ENCODE data around the gene RIN1. TPM values are rescaled to one million over a fixed set of nuclear protein-coding genes. Genes with fewer than 3 reads are reported as not detected.
A peak's percentile ranks its signal among the peaks of the same experiment; 100 is the strongest.

The RIN1 gene
- total RNA-seq, 1 donor from 2014 or later = 2.3 TPM

DNA sequence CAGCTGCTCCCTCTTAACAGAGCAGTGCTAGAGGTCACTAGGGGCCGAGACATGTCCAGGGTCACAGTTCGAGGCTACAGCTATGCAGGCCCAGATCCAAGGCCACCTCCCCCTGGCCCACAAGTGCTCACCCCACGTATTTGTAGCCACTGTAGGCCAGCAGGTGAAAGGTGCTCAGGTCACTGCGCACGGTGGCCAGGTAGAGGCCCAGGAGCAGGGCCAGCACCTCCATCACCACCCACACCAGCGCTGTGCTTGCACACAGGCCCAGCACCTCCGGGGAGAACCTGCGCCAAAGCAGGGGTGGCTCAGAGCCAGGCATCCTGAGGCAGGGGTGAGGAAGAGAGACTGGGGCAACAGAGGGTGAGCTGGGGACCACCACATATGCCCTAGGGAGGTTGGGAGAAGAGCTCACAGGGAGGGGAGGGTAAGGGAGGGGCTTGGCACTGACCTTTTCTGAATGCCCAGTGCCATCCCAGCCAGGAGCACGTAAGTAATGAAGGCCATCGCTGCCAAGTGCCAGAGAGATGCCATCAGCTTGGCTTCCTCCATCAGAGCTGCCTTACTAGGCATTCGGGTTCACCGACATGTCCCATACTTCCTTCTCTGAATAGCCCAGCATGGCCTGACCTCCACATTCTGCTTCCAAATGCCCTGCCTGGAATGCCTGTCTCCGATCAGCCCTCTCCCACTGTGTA, 50.8 kb downstream of the RIN1 start:
- peaks cover 4% of the 10 kb centered on the region for H3K27me3 Mint-ChIP-seq
- no peaks in the 10 kb centered on the region for H3K9me3 Mint-ChIP-seq (ENCODE audit: low read depth)
- no peak overlapping the region for H3K27ac Mint-ChIP-seq
- TF ChIP-seq, protein P1, sequence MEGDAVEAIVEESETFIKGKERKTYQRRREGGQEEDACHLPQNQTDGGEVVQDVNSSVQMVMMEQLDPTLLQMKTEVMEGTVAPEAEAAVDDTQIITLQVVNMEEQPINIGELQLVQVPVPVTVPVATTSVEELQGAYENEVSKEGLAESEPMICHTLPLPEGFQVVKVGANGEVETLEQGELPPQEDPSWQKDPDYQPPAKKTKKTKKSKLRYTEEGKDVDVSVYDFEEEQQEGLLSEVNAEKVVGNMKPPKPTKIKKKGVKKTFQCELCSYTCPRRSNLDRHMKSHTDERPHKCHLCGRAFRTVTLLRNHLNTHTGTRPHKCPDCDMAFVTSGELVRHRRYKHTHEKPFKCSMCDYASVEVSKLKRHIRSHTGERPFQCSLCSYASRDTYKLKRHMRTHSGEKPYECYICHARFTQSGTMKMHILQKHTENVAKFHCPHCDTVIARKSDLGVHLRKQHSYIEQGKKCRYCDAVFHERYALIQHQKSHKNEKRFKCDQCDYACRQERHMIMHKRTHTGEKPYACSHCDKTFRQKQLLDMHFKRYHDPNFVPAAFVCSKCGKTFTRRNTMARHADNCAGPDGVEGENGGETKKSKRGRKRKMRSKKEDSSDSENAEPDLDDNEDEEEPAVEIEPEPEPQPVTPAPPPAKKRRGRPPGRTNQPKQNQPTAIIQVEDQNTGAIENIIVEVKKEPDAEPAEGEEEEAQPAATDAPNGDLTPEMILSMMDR (IDR thresholded peaks at IDR 0.05; ENCODE audit: unreplicated experiment) = no peak
- no peak overlapping the region for H3K4me3 Mint-ChIP-seq (ENCODE audit: low read depth)
- DNase-seq (ENCODE audit: low spot score, unreplicated experiment) = no peak
- no peaks in the 10 kb centered on the region for H3K36me3 Mint-ChIP-seq (ENCODE audit: insufficient read depth)
- peaks cover 22% of the 10 kb centered on the region for H3K4me1 Mint-ChIP-seq (ENCODE audit: low read depth)

DNA sequence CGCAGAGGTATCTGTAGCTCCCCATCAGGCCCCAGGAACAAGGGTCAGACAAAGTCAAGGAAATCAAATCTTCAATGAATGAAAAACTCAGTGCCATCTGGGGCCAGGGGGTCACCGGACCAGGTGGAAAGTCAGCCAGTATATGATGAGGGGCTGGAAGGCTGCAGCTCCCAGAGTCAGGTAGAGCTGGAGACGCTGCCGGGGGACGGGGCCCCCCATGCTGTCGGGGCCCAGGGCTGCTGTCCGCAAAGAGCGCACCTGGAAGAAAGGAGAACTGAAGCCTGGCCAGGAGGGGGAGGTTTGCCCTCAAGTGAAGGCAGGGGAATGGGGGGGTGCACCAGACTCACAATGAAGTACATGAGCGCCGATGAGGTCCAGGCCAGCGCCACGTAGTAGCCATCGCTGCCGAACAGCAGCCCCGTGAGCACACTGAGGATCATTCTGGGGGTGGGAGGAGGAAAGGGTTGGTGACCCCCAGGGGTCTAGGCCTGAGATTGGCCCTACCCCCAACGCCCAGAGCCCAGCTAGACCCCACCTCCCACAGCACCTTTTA, 51.6 kb downstream of the RIN1 start:
- H3K27ac Mint-ChIP-seq = no peak overlapping the region
- peaks cover 19% of the 10 kb centered on the region for H3K4me1 Mint-ChIP-seq (ENCODE audit: low read depth)
- TF ChIP-seq, protein P1 (IDR thresholded peaks at IDR 0.05; ENCODE audit: unreplicated experiment) = no peak
- peaks cover 5% of the 10 kb centered on the region for H3K27me3 Mint-ChIP-seq
- no peak overlapping the region for H3K4me3 Mint-ChIP-seq (ENCODE audit: low read depth)
- H3K36me3 Mint-ChIP-seq (ENCODE audit: insufficient read depth) = no peaks in the 10 kb centered on the region
- DNase-seq (ENCODE audit: low spot score, unreplicated experiment) = no peak
- no peaks in the 10 kb centered on the region for H3K9me3 Mint-ChIP-seq (ENCODE audit: low read depth)

DNA sequence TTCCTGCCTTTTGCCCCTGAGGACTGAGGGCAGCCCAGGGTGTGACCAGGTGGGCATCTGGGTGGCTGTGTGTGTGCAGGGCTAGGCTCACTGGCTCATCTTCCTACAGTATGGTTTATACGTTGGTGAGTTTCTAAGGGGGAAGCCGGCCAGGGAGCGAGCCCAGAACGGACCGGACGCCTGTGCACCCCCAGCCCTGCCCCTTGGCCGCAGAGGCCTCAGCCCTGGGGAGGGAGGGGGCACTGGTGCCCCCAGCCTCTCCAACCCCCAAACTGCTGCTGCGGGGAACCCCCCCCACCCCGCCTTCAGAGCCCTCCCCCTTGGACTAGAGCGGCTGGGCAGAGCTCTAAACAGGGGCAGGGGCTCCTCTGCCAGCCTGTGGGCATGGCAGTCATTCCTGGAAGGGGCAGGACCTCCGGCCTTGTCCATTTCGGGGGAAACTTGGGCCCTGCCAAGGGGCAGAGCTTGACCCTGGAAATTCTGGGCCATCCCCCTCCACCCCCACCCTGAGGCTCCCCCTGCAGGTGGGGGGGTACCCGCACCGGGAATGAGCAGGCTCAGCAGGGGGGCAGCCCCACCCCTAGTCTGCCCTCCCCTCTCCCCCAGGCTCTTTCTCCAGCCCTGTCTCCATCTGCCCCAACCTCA, 52.7 kb downstream of the RIN1 start:
- H3K4me1 Mint-ChIP-seq (ENCODE audit: low read depth) = peaks cover 18% of the 10 kb centered on the region
- TF ChIP-seq, protein P1 (IDR thresholded peaks at IDR 0.05; ENCODE audit: unreplicated experiment) = no peak
- no peaks in the 10 kb centered on the region for H3K36me3 Mint-ChIP-seq (ENCODE audit: insufficient read depth)
- peaks cover 7% of the 10 kb centered on the region for H3K27me3 Mint-ChIP-seq
- no peak for DNase-seq (ENCODE audit: low spot score, unreplicated experiment)
- H3K4me3 Mint-ChIP-seq (ENCODE audit: low read depth) = no peak overlapping the region
- peak overlapping the region; percentile 56 for H3K27ac Mint-ChIP-seq
- no peaks in the 10 kb centered on the region for H3K9me3 Mint-ChIP-seq (ENCODE audit: low read depth)

DNA sequence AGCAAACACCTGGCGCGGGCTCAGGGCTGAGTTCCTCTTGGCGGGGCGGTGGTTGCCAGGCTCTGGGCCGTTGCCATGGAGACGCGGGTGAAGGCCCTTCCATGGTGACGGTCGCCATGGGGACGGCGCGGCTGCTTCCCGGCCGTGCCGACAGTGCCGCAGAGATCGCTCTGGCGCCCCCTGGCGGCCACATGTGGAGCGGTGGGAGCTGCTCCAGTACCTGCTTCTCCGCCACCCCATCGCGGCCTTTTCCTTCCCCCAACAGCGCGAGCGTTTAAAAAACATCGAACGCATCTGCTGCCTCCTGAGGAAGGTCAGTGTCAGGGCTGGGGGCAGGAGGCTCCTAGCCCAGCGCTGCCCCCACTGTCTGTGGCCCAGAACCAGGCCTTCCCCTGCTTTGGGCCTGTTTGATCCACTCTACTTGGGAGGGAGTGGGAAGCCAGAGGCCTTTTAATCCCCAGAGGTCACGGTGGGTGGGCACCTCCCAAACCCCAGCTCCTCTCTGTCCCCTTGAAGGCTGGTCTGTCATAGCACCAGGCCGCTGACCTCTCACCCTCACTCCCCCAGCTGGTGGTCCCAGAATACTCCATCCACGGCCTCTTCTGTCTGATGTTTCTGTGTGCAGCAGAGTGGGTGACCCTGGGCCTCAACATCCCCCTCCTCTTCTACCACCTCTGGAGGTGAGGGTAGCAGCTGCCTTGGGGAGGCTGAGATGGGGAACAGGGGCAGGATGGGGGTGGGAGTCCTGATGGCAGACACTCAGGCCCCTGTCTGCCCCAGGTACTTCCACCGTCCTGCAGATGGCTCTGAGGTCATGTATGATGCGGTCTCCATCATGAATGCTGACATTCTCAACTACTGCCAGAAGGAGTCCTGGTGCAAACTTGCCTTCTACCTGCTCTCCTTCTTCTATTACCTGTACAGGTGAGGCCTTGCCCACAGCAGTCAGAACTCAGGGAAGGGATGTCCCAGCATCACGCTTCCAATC, 53.5 kb downstream of the RIN1 start:
- peaks cover 16% of the 10 kb centered on the region for H3K4me1 Mint-ChIP-seq (ENCODE audit: low read depth)
- H3K36me3 Mint-ChIP-seq (ENCODE audit: insufficient read depth) = no peaks in the 10 kb centered on the region
- TF ChIP-seq, protein P1 (IDR thresholded peaks at IDR 0.05; ENCODE audit: unreplicated experiment) = peak; percentile 98
- no peaks in the 10 kb centered on the region for H3K9me3 Mint-ChIP-seq (ENCODE audit: low read depth)
- peak overlapping the region; percentile 56 for H3K27ac Mint-ChIP-seq
- peaks cover 7% of the 10 kb centered on the region for H3K27me3 Mint-ChIP-seq
- H3K4me3 Mint-ChIP-seq (ENCODE audit: low read depth) = no peak overlapping the region
- DNase-seq (ENCODE audit: low spot score, unreplicated experiment) = peak; percentile 98

Other genes starting within 250 kb of the RIN1 start
- 69.8 and 70.9 TPM in 2 replicates for gene KLC2, start 78.7 kb downstream of the RIN1 start, total RNA-seq
- 100 and 102 TPM in 2 replicates for gene RAB1B, start 67.8 kb downstream of the RIN1 start, total RNA-seq
- 21.3 and 21.7 TPM in 2 replicates for gene CNIH2, start 58.3 kb downstream of the RIN1 start, total RNA-seq
- gene YIF1A, start 47.3 kb downstream of the RIN1 start, total RNA-seq = 61.7 and 64.6 TPM in 2 replicates
- 0.33 and 0.57 TPM in 2 replicates for gene TMEM151A, start 44.5 kb downstream of the RIN1 start, total RNA-seq
- gene CD248, start 19.4 kb downstream of the RIN1 start, total RNA-seq = 0.22 and 0.67 TPM in 2 replicates
- 38.1 and 38.3 TPM in 2 replicates for gene BRMS1, start 8.7 kb upstream of the RIN1 start, total RNA-seq
- 25.9 and 28.7 TPM in 2 replicates for gene B4GAT1, start 11.2 kb upstream of the RIN1 start, total RNA-seq
- 35.6 and 38.2 TPM in 2 replicates for gene SLC29A2, start 35.3 kb upstream of the RIN1 start, total RNA-seq
- gene NPAS4, start 84.6 kb upstream of the RIN1 start, total RNA-seq = not detected in 2 replicates
- 54.3 and 59.1 TPM in 2 replicates for gene MRPL11, start 102.4 kb upstream of the RIN1 start, total RNA-seq
- gene PELI3, start 130.5 kb upstream of the RIN1 start, total RNA-seq = 16.9 and 17.8 TPM in 2 replicates
- 78.7 and 79.7 TPM in 2 replicates for gene DPP3, start 144.0 kb upstream of the RIN1 start, total RNA-seq
- 75.4 and 80.3 TPM in 2 replicates for gene BBS1, start 174.2 kb upstream of the RIN1 start, total RNA-seq
- 9.7 and 10.5 TPM in 2 replicates for gene ZDHHC24, start 209.6 kb upstream of the RIN1 start, total RNA-seq
- gene ACTN3, start 210.5 kb upstream of the RIN1 start, total RNA-seq = 0.43 and 0.44 TPM in 2 replicates
- gene CTSF, start 232.2 kb upstream of the RIN1 start, total RNA-seq = 3.6 and 4.1 TPM in 2 replicates